Chondrocyte (in vitro differentiated cells): ENCODE results near the gene ENKD1. TPM values are rescaled to one million over a fixed set of nuclear protein-coding genes. Genes with fewer than 3 reads are reported as not detected.
A peak's percentile ranks its signal among the peaks of the same experiment; 100 is the strongest.

Source experiments
- DNase-seq: peaks from one replicate; pipeline ENCODE4 v3.0.0; 2021; ENCODE audit warnings: mixed read lengths, low spot score
- H3K27ac Mint-ChIP-seq: one replicate; pipeline ENCODE4 v1.8.0; 2021; ENCODE audit warnings: mild to moderate bottlenecking, moderate library complexity, mixed read lengths; ENCODE audit not compliant: unreplicated experiment
- H3K27me3 Mint-ChIP-seq: 2 replicates; pipeline ENCODE4 v1.8.0; 2021; ENCODE audit warnings: low read depth, mixed read lengths
- H3K36me3 Mint-ChIP-seq: 2 replicates; pipeline ENCODE4 v1.8.0; 2021; ENCODE audit warnings: low read depth, mixed read lengths
- H3K4me1 Mint-ChIP-seq: 2 replicates; pipeline ENCODE4 v1.8.0; 2021; ENCODE audit warnings: low read depth, mild to moderate bottlenecking, mixed read lengths
- H3K4me3 Mint-ChIP-seq: one replicate; pipeline ENCODE4 v1.8.0; 2021; ENCODE audit warnings: mild to moderate bottlenecking, moderate library complexity, mixed read lengths; ENCODE audit not compliant: unreplicated experiment
- H3K9me3 Mint-ChIP-seq: 2 replicates; pipeline ENCODE4 v1.8.0; 2021; ENCODE audit warnings: low read depth, mixed read lengths
- total RNA-seq: library from RNA; stranded (reverse); gene quantifications from 3 replicates; pipeline ENCODE4 v1.2.1, GENCODE V29; 2021
- TF ChIP-seq, protein P1 (sequence below): fragments of 200-600 bp; sonication (generic); IDR thresholded peaks from 2 replicates; pipeline ENCODE4 v1.5.0; 2021; ENCODE audit warnings: antibody characterized with exemption, mild to moderate bottlenecking, moderate library complexity

The ENKD1 gene
- total RNA-seq, 1 donor from 2014 or later: 6.4 TPM

GRCh38 chr16:67675579-67675935 lies 9.0 kb upstream of the ENKD1 start:
- peaks cover 9% of the 10 kb centered on the region for H3K4me1 Mint-ChIP-seq

DNA sequence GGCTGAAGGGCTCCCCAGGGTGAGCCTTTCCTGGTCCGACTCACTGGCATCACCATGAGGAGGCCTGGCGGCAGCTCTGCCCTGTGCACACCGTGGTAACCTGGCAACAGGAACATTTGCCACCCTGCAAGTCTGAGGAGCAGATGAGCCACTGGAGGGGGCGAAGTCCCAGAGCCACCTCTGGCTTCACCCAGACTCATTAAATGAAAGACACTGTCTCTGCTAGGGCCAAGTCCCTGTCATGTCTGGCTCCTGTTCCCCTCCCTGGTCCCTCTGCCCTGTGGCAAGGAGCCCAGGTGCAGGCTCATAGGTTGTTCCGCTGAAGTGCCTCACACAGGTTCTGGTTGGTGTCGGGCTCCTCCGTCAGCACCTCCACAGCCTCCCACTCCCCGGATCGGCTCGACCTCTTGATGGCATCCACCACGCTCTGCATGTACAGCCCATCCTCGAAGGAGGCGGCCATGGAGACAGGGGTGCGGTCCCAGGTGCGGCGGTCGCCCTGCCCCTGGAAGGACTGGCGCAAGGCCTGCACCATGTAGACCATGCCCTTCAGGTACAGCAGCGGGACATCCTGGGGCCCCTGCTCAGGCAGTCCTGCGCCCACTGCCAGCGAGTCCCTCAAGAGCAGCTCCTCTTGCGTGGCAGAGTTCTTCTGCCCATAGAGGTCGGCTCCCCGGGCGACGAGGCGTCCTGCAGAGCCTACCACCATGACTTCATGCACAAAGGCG lies 8.5 kb upstream of the ENKD1 start:
- TF ChIP-seq, protein P1, sequence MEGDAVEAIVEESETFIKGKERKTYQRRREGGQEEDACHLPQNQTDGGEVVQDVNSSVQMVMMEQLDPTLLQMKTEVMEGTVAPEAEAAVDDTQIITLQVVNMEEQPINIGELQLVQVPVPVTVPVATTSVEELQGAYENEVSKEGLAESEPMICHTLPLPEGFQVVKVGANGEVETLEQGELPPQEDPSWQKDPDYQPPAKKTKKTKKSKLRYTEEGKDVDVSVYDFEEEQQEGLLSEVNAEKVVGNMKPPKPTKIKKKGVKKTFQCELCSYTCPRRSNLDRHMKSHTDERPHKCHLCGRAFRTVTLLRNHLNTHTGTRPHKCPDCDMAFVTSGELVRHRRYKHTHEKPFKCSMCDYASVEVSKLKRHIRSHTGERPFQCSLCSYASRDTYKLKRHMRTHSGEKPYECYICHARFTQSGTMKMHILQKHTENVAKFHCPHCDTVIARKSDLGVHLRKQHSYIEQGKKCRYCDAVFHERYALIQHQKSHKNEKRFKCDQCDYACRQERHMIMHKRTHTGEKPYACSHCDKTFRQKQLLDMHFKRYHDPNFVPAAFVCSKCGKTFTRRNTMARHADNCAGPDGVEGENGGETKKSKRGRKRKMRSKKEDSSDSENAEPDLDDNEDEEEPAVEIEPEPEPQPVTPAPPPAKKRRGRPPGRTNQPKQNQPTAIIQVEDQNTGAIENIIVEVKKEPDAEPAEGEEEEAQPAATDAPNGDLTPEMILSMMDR: no peak
- no peak overlapping the region for H3K4me3 Mint-ChIP-seq
- no peaks in the 10 kb centered on the region for H3K36me3 Mint-ChIP-seq
- H3K27me3 Mint-ChIP-seq: no peaks in the 10 kb centered on the region
- no peak for DNase-seq
- H3K4me1 Mint-ChIP-seq: peaks cover 9% of the 10 kb centered on the region
- no peak overlapping the region for H3K27ac Mint-ChIP-seq
- H3K9me3 Mint-ChIP-seq: no peaks in the 10 kb centered on the region

More at GRCh38 chr16:67675579-67675935, 9.0 kb upstream of the ENKD1 start:
- no peaks in the 10 kb centered on the region for H3K9me3 Mint-ChIP-seq
- H3K27me3 Mint-ChIP-seq: no peaks in the 10 kb centered on the region
- no peak overlapping the region for H3K27ac Mint-ChIP-seq
- no peak for DNase-seq
- H3K36me3 Mint-ChIP-seq: no peaks in the 10 kb centered on the region
- H3K4me3 Mint-ChIP-seq: no peak overlapping the region
- TF ChIP-seq, protein P1: no peak

GRCh38 chr16:67673712-67674580 lies 7.4 kb upstream of the ENKD1 start:
- Mint-ChIP-seq H3K27me3 (no peaks in the 10 kb centered on the region), H3K27ac (peak overlapping the region; percentile 83), H3K4me3 (no peak overlapping the region), H3K36me3 (no peaks in the 10 kb centered on the region), H3K4me1 (peaks cover 9% of the 10 kb centered on the region), H3K9me3 (no peaks in the 10 kb centered on the region)
- DNase-seq: no peak
- TF ChIP-seq, protein P1: no peak

GRCh38 chr16:67672739-67673662 lies 6.5 kb upstream of the ENKD1 start:
- Mint-ChIP-seq H3K27me3 (no peaks in the 10 kb centered on the region), H3K27ac (no peak overlapping the region), H3K36me3 (no peaks in the 10 kb centered on the region), H3K9me3 (no peaks in the 10 kb centered on the region), H3K4me3 (no peak overlapping the region), H3K4me1 (peaks cover 9% of the 10 kb centered on the region)
- DNase-seq: no peak
- TF ChIP-seq, protein P1: peak; percentile 79

GRCh38 chr16:67672306-67672705 lies 5.8 kb upstream of the ENKD1 start:
- no peak overlapping the region for H3K4me3 Mint-ChIP-seq
- no peaks in the 10 kb centered on the region for H3K36me3 Mint-ChIP-seq
- no peaks in the 10 kb centered on the region for H3K27me3 Mint-ChIP-seq
- TF ChIP-seq, protein P1: no peak
- no peaks in the 10 kb centered on the region for H3K9me3 Mint-ChIP-seq
- no peak overlapping the region for H3K27ac Mint-ChIP-seq
- peaks cover 14% of the 10 kb centered on the region for H3K4me1 Mint-ChIP-seq
- no peak for DNase-seq
